GM12878 (cell line): ENCODE measurements around the gene TTLL4.

Experiments
- CHD2 ChIP-seq: IDR thresholded peaks from 2 replicates; pipeline ENCODE4 v1.6.1; 2011; ENCODE audit warnings: low read depth, low read length, improper control_type of control experiment, borderline replicate concordance
- EGR1 ChIP-seq, 2 experiments: IDR thresholded peaks; 1 replicate in 1 of 2; 2 replicates in 1 of 2; pipeline ENCODE4 v1.6.1; 2011 to 2012; ENCODE audit warnings: low read depth in 2 of 2, low read length in 2 of 2, borderline replicate concordance in 1 of 2, mild to moderate bottlenecking in 1 of 2, moderate library complexity in 1 of 2
- ESRRA ChIP-seq: IDR thresholded peaks from 2 replicates; pipeline ENCODE4 v1.6.1; 2012; ENCODE audit warnings: mild to moderate bottlenecking, low read length, improper control_type of control experiment
- RFX5 ChIP-seq: IDR thresholded peaks from 2 replicates; pipeline ENCODE4 v1.6.1; 2011; ENCODE audit warnings: low read depth, low read length, improper control_type of control experiment
- TCF7 ChIP-seq: IDR thresholded peaks from 2 replicates; pipeline ENCODE4 v1.6.1; 2014; ENCODE audit warnings: antibody characterized with exemption, borderline replicate concordance
- TF ChIP-seq, protein P1 (sequence below): fragments of 450-650 bp; IDR thresholded peaks from 2 replicates; pipeline ENCODE4 v1.6.1; 2014; ENCODE audit warnings: mild to moderate bottlenecking
- TF ChIP-seq, protein P2 (sequence below), 3 experiments: IDR thresholded peaks in 2 of 3; conservative IDR thresholded peaks in 1 of 3; 2 replicates each; pipeline ENCODE4 v1.5.1; 2011; ENCODE audit warnings: low read depth in 3 of 3, low read length in 3 of 3, mild to moderate bottlenecking in 3 of 3, control low read depth in 2 of 3, moderate library complexity in 2 of 3, inconsistent platforms in 1 of 3, mixed read lengths in 1 of 3; ENCODE audit not compliant: control insufficient read depth in 2 of 3, insufficient read depth in 1 of 3; ENCODE audit errors: extremely low read depth in 1 of 3
- TF ChIP-seq, protein P3 (sequence below): IDR thresholded peaks from 2 replicates; pipeline ENCODE4 v1.6.1; 2012; ENCODE audit warnings: low read depth, low read length, improper control_type of control experiment
- TF ChIP-seq, protein P4 (sequence below): fragments of 450-650 bp; IDR thresholded peaks from 2 replicates; pipeline ENCODE4 v1.6.1; 2016; ENCODE audit warnings: mild to moderate bottlenecking

DNA sequence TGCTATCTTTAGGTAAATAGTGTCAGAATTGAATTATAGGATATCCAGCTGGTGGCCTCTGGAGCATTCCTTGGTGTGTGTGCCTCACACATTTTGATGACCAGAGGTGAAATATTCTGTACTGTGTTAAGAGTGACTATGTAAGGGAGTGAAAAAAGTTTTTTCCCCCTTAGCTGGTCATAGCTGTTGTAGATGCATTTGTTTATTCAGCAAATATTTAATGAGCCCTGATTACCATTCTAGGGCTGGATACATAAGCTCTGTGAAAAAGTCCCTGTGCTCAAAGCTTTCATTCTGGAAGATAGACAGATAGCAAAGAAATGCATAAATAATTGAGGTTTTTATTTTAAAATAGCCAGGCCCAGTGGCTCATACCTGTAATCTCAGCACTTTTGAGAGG lies 10.9 kb downstream of the TTLL4 start:
- TF ChIP-seq, protein P1, sequence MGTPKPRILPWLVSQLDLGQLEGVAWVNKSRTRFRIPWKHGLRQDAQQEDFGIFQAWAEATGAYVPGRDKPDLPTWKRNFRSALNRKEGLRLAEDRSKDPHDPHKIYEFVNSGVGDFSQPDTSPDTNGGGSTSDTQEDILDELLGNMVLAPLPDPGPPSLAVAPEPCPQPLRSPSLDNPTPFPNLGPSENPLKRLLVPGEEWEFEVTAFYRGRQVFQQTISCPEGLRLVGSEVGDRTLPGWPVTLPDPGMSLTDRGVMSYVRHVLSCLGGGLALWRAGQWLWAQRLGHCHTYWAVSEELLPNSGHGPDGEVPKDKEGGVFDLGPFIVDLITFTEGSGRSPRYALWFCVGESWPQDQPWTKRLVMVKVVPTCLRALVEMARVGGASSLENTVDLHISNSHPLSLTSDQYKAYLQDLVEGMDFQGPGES: no peak
- TF ChIP-seq EGR1 (IDR thresholded peaks at IDR 0.05; ENCODE audit: borderline replicate concordance in 1 of 2, low read depth in 2 of 2, low read length in 2 of 2): no peak
- TF ChIP-seq TCF7: no peak
- TF ChIP-seq, protein P2, sequence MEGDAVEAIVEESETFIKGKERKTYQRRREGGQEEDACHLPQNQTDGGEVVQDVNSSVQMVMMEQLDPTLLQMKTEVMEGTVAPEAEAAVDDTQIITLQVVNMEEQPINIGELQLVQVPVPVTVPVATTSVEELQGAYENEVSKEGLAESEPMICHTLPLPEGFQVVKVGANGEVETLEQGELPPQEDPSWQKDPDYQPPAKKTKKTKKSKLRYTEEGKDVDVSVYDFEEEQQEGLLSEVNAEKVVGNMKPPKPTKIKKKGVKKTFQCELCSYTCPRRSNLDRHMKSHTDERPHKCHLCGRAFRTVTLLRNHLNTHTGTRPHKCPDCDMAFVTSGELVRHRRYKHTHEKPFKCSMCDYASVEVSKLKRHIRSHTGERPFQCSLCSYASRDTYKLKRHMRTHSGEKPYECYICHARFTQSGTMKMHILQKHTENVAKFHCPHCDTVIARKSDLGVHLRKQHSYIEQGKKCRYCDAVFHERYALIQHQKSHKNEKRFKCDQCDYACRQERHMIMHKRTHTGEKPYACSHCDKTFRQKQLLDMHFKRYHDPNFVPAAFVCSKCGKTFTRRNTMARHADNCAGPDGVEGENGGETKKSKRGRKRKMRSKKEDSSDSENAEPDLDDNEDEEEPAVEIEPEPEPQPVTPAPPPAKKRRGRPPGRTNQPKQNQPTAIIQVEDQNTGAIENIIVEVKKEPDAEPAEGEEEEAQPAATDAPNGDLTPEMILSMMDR (IDR thresholded peaks at IDR 0.05 in 2 of 3, conservative IDR thresholded peaks at IDR 0.05 in 1 of 3; ENCODE audit: control insufficient read depth in 2 of 3, extremely low read depth in 1 of 3, insufficient read depth in 1 of 3, low read depth in 3 of 3, low read length in 3 of 3): no peak
- no peak for TF ChIP-seq ESRRA
- no peak for TF ChIP-seq CHD2
- TF ChIP-seq, protein P3, sequence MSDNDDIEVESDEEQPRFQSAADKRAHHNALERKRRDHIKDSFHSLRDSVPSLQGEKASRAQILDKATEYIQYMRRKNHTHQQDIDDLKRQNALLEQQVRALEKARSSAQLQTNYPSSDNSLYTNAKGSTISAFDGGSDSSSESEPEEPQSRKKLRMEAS: no peak
- TF ChIP-seq, protein P4, sequence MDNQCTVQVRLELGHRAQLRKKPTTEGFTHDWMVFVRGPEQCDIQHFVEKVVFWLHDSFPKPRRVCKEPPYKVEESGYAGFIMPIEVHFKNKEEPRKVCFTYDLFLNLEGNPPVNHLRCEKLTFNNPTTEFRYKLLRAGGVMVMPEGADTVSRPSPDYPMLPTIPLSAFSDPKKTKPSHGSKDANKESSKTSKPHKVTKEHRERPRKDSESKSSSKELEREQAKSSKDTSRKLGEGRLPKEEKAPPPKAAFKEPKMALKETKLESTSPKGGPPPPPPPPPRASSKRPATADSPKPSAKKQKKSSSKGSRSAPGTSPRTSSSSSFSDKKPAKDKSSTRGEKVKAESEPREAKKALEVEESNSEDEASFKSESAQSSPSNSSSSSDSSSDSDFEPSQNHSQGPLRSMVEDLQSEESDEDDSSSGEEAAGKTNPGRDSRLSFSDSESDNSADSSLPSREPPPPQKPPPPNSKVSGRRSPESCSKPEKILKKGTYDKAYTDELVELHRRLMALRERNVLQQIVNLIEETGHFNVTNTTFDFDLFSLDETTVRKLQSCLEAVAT: no peak
- no peak for TF ChIP-seq RFX5
